Endodermal cell (in vitro differentiated cells): ENCODE data around the gene PRKCE. TPM values are rescaled to one million over a fixed set of nuclear protein-coding genes. Genes with fewer than 3 reads are reported as not detected.

Experiments used
- DNase-seq: peaks from one replicate; pipeline ENCODE4 v3.0.0-alpha.2; 2017
- H3K27ac ChIP-seq: 2 replicates; pipeline ENCODE4 v1.5.1; 2013; ENCODE audit warnings: mild to moderate bottlenecking, low read depth, low read length, moderate library complexity
- H3K27me3 ChIP-seq: 2 replicates; pipeline ENCODE4 v1.6.1; 2013; ENCODE audit warnings: mild to moderate bottlenecking, low read length, moderate library complexity; ENCODE audit not compliant: insufficient read depth, control insufficient read depth, poor library complexity, severe bottlenecking
- H3K36me3 ChIP-seq: 2 replicates; pipeline ENCODE4 v1.7.0; 2013; ENCODE audit warnings: mild to moderate bottlenecking, low read length, moderate library complexity; ENCODE audit not compliant: control insufficient read depth, insufficient read depth
- H3K4me1 ChIP-seq: one replicate; pipeline ENCODE4 v1.7.0; 2013; ENCODE audit warnings: low read length; ENCODE audit not compliant: control insufficient read depth, insufficient read depth
- H3K4me3 ChIP-seq: 2 replicates; pipeline ENCODE4 v1.5.1; 2013; ENCODE audit warnings: mild to moderate bottlenecking, low read length, moderate library complexity
- H3K9ac ChIP-seq: 2 replicates; pipeline ENCODE4 v1.6.1; 2013; ENCODE audit warnings: mild to moderate bottlenecking, low read length, moderate library complexity; ENCODE audit not compliant: poor library complexity, severe bottlenecking; ENCODE audit errors: extremely low read depth
- H3K9me3 ChIP-seq: 2 replicates; pipeline ENCODE4 v1.6.1; 2013; ENCODE audit warnings: mild to moderate bottlenecking, low read length, moderate library complexity; ENCODE audit not compliant: control insufficient read depth
- H3K27ac Mint-ChIP-seq: 2 replicates; pipeline ENCODE4 v1.8.0; 2020; ENCODE audit warnings: mixed read lengths
- H3K27me3 Mint-ChIP-seq: 2 replicates; pipeline ENCODE4 v1.8.0; 2021; ENCODE audit warnings: mild to moderate bottlenecking, mixed read lengths; ENCODE audit not compliant: insufficient read depth
- H3K36me3 Mint-ChIP-seq: 2 replicates; pipeline ENCODE4 v1.8.0; 2020; ENCODE audit warnings: low read depth, mixed read lengths
- H3K4me1 Mint-ChIP-seq: 2 replicates; pipeline ENCODE4 v1.8.0; 2020; ENCODE audit warnings: mixed read lengths
- H3K4me3 Mint-ChIP-seq: 2 replicates; pipeline ENCODE4 v1.8.0; 2020; ENCODE audit warnings: mild to moderate bottlenecking, moderate library complexity, mixed read lengths
- H3K9me3 Mint-ChIP-seq: 2 replicates; pipeline ENCODE4 v1.8.0; 2020; ENCODE audit warnings: mild to moderate bottlenecking, mixed read lengths
- CTCF ChIP-seq: fragments of 200-600 bp; sonication (generic); conservative IDR thresholded peaks from 2 replicates; pipeline ENCODE4 v1.5.0; 2021; ENCODE audit warnings: antibody characterized with exemption, mild to moderate bottlenecking
- WGBS, 2 experiments: methylation state at CpG; one replicate each; pipeline versions ENCODE4 v1.1.5 to v1.1.7; 2013; ENCODE audit warnings: missing lambda C conversion rate in 2 of 2, mixed read lengths in 1 of 2; ENCODE audit not compliant: insufficient coverage in 1 of 2, insufficient read length in 1 of 2; 5-methylcytosine and 5-hydroxymethylcytosine counted together
- total RNA-seq, 2 donors: library from RNA; stranded (reverse); fragmentation: NEBNext Ultra II Directional in 1 of 2; extraction: Animal tissue kit (Norgen Biotek cat#: 25700) in 1 of 2; gene quantifications; 2 replicates in 1 of 2; 3 replicates in 1 of 2; pipeline ENCODE4 v1.2.1, GENCODE V29; 2021

The PRKCE gene
- total RNA-seq, 2 donors from 2014 or later: 1.4 to 1.7 TPM

- Histone ChIP-seq H3K4me3 (no peak overlapping the region), H3K36me3 (no peaks in the 10 kb centered on the region), H3K9me3 (no peaks in the 10 kb centered on the region), H3K9ac (no peak overlapping the region), H3K4me1 (no peaks in the 10 kb centered on the region), H3K27ac (no peak overlapping the region), H3K27me3 (peaks cover 4% of the 10 kb centered on the region)
- H3K36me3 Mint-ChIP-seq: no peaks in the 10 kb centered on the region
- WGBS, 2 experiments: 99 to 100% methylated on average over 1 to 2 of the region's 2 CpGs
- no peaks in the 10 kb centered on the region for H3K9me3 Mint-ChIP-seq
- DNase-seq: no peak
- H3K4me1 Mint-ChIP-seq: peaks cover 6% of the 10 kb centered on the region
- no peak for TF ChIP-seq CTCF
- no peak overlapping the region for H3K4me3 Mint-ChIP-seq
- H3K27ac Mint-ChIP-seq: no peak overlapping the region
- peaks cover 15% of the 10 kb centered on the region for H3K27me3 Mint-ChIP-seq
Observed at GRCh38 chr2:46117379-46117778, 465.9 kb downstream of the PRKCE start.

GRCh38 chr2:46117994-46118393, 466.5 kb downstream of the PRKCE start:
- Mint-ChIP-seq H3K4me1 (peaks cover 6% of the 10 kb centered on the region), H3K9me3 (no peaks in the 10 kb centered on the region), H3K27me3 (peaks cover 15% of the 10 kb centered on the region), H3K36me3 (no peaks in the 10 kb centered on the region), H3K27ac (no peak overlapping the region), H3K4me3 (no peak overlapping the region)
- H3K9ac ChIP-seq: no peak overlapping the region
- no peaks in the 10 kb centered on the region for H3K36me3 ChIP-seq
- DNase-seq: no peak
- 91 to 100% methylated on average over 3 of the region's 3 CpGs for WGBS, 2 experiments
- H3K4me3 ChIP-seq: no peak overlapping the region
- TF ChIP-seq CTCF: no peak
- no peaks in the 10 kb centered on the region for H3K9me3 ChIP-seq
- H3K27me3 ChIP-seq: peaks cover 4% of the 10 kb centered on the region
- H3K4me1 ChIP-seq: no peaks in the 10 kb centered on the region
- H3K27ac ChIP-seq: no peak overlapping the region

GRCh38 chr2:46118656-46119371, 467.3 kb downstream of the PRKCE start:
- no peak overlapping the region for H3K4me3 ChIP-seq
- no peaks in the 10 kb centered on the region for H3K36me3 ChIP-seq
- no peaks in the 10 kb centered on the region for H3K9me3 ChIP-seq
- Mint-ChIP-seq H3K4me1 (peaks cover 6% of the 10 kb centered on the region), H3K27ac (no peak overlapping the region), H3K36me3 (no peaks in the 10 kb centered on the region), H3K27me3 (peaks cover 15% of the 10 kb centered on the region), H3K9me3 (no peaks in the 10 kb centered on the region), H3K4me3 (no peak overlapping the region)
- DNase-seq: no peak
- no peak for TF ChIP-seq CTCF
- H3K9ac ChIP-seq: no peak overlapping the region
- no peaks in the 10 kb centered on the region for H3K4me1 ChIP-seq
- 94 to 95% methylated on average over 7 of the region's 7 CpGs for WGBS, 2 experiments
- H3K27me3 ChIP-seq: no peaks in the 10 kb centered on the region
- no peak overlapping the region for H3K27ac ChIP-seq
